WTC11 (cell line): ENCODE data around the gene RIPPLY2. TPM values are rescaled to one million over a fixed set of nuclear protein-coding genes. Genes with fewer than 3 reads are reported as not detected.

ENCODE experiments used
- AFF4 ChIP-seq: sonication (generic); formaldehyde crosslinking; IDR thresholded peaks from 2 replicates; pipeline ENCODE4 v1.8.1; 2023; ENCODE audit warnings: mild to moderate bottlenecking, missing genetic modification reagents, borderline replicate concordance
- CREB1 ChIP-seq: sonication (generic); formaldehyde crosslinking; IDR thresholded peaks from 2 replicates; pipeline ENCODE4 v1.8.0; 2023; ENCODE audit warnings: mild to moderate bottlenecking, missing genetic modification reagents
- E2F5 ChIP-seq: sonication (generic); formaldehyde crosslinking; IDR thresholded peaks from 2 replicates; pipeline ENCODE4 v1.8.1; 2022; ENCODE audit warnings: mild to moderate bottlenecking, moderate library complexity, missing genetic modification reagents
- ELF4 ChIP-seq: sonication (generic); formaldehyde crosslinking; IDR thresholded peaks from 2 replicates; pipeline ENCODE4 v1.8.1; 2022; ENCODE audit warnings: low read depth, mild to moderate bottlenecking, moderate library complexity, missing genetic modification reagents
- ESRRA ChIP-seq: sonication (generic); formaldehyde crosslinking; IDR thresholded peaks from 2 replicates; pipeline ENCODE4 v1.8.1; 2022; ENCODE audit warnings: mild to moderate bottlenecking, missing genetic modification reagents, borderline replicate concordance
- GABPB1 ChIP-seq: sonication (generic); formaldehyde crosslinking; IDR thresholded peaks from 2 replicates; pipeline ENCODE4 v1.8.1; 2023; ENCODE audit warnings: mild to moderate bottlenecking, missing genetic modification reagents
- GTF2I ChIP-seq: fragments of 250-450 bp; sonication (Bioruptor Pico); conservative IDR thresholded peaks from 2 replicates; pipeline ENCODE4 v1.4.0; 2021; ENCODE audit warnings: mild to moderate bottlenecking
- IRF1 ChIP-seq: sonication (generic); formaldehyde crosslinking; IDR thresholded peaks from 2 replicates; pipeline ENCODE4 v1.8.0; 2023; ENCODE audit warnings: missing genetic modification reagents
- JUN ChIP-seq: sonication (generic); formaldehyde crosslinking; IDR thresholded peaks from 2 replicates; pipeline ENCODE4 v1.8.0; 2023; ENCODE audit warnings: mild to moderate bottlenecking, missing genetic modification reagents
- MAX ChIP-seq: sonication (generic); formaldehyde crosslinking; IDR thresholded peaks from 2 replicates; pipeline ENCODE4 v1.8.0; 2022; ENCODE audit warnings: mild to moderate bottlenecking, missing genetic modification reagents
- MXD4 ChIP-seq: fragments of 250-450 bp; sonication (Bioruptor Pico); IDR thresholded peaks from 2 replicates; pipeline ENCODE4 v1.8.0; 2021; ENCODE audit warnings: mild to moderate bottlenecking, moderate library complexity, borderline replicate concordance
- NFE2L1 ChIP-seq: sonication (generic); formaldehyde crosslinking; IDR thresholded peaks from 2 replicates; pipeline ENCODE4 v1.8.1; 2023; ENCODE audit warnings: missing genetic modification reagents
- NFYB ChIP-seq: sonication (generic); formaldehyde crosslinking; conservative IDR thresholded peaks from 2 replicates; pipeline ENCODE4 v1.8.0; 2022; ENCODE audit warnings: low read depth, missing genetic modification reagents
- NR3C1 ChIP-seq: sonication (generic); formaldehyde crosslinking; conservative IDR thresholded peaks from 2 replicates; pipeline ENCODE4 v1.8.1; 2023; ENCODE audit warnings: low read depth, mild to moderate bottlenecking, missing genetic modification reagents
- PRDM15 ChIP-seq: sonication (generic); formaldehyde crosslinking; IDR thresholded peaks from 2 replicates; pipeline ENCODE4 v1.8.0; 2022; ENCODE audit warnings: missing genetic modification reagents
- PREB ChIP-seq: sonication (generic); formaldehyde crosslinking; IDR thresholded peaks from 2 replicates; pipeline ENCODE4 v1.8.1; 2022; ENCODE audit warnings: mild to moderate bottlenecking, missing genetic modification reagents, moderate library complexity, borderline replicate concordance
- RELA ChIP-seq: sonication (generic); formaldehyde crosslinking; IDR thresholded peaks from 2 replicates; pipeline ENCODE4 v1.8.1; 2022; ENCODE audit warnings: missing genetic modification reagents, mild to moderate bottlenecking, borderline replicate concordance
- SMAD3 ChIP-seq: sonication (generic); formaldehyde crosslinking; IDR thresholded peaks from 2 replicates; pipeline ENCODE4 v1.8.0; 2022; ENCODE audit warnings: missing genetic modification reagents, mild to moderate bottlenecking, borderline replicate concordance
- SMAD4 ChIP-seq: sonication (generic); formaldehyde crosslinking; IDR thresholded peaks from 2 replicates; pipeline ENCODE4 v1.8.0; 2022; ENCODE audit warnings: mild to moderate bottlenecking, missing genetic modification reagents
- SP1 ChIP-seq: sonication (generic); formaldehyde crosslinking; conservative IDR thresholded peaks from 2 replicates; pipeline ENCODE4 v1.8.1; 2022; ENCODE audit warnings: missing genetic modification reagents
- TEAD4 ChIP-seq: sonication (generic); formaldehyde crosslinking; IDR thresholded peaks from 2 replicates; pipeline ENCODE4 v1.8.0; 2022; ENCODE audit warnings: mild to moderate bottlenecking, missing genetic modification reagents
- TP53 ChIP-seq: sonication (generic); formaldehyde crosslinking; IDR thresholded peaks from 2 replicates; pipeline ENCODE4 v1.8.1; 2023; ENCODE audit warnings: mild to moderate bottlenecking, missing genetic modification reagents
- ZBTB43 ChIP-seq: sonication (generic); formaldehyde crosslinking; IDR thresholded peaks from 2 replicates; pipeline ENCODE4 v1.8.1; 2023; ENCODE audit warnings: mild to moderate bottlenecking, missing genetic modification reagents
- ZMAT4 ChIP-seq: fragments of 250-450 bp; sonication (Bioruptor Pico); IDR thresholded peaks from 2 replicates; pipeline ENCODE4 v1.9.0; 2021; ENCODE audit warnings: mild to moderate bottlenecking
- ZNF121 ChIP-seq: sonication (generic); formaldehyde crosslinking; IDR thresholded peaks from 2 replicates; pipeline ENCODE4 v1.8.0; 2023; ENCODE audit warnings: missing genetic modification reagents
- ZNF263 ChIP-seq: sonication (generic); formaldehyde crosslinking; IDR thresholded peaks from 2 replicates; pipeline ENCODE4 v1.8.1; 2022; ENCODE audit warnings: low read depth, mild to moderate bottlenecking, moderate library complexity, missing genetic modification reagents
- ZNF317 ChIP-seq: sonication (generic); formaldehyde crosslinking; IDR thresholded peaks from 2 replicates; pipeline ENCODE4 v1.8.1; 2023; ENCODE audit warnings: low read depth, mild to moderate bottlenecking, moderate library complexity, missing genetic modification reagents, borderline replicate concordance
- ZNF416 ChIP-seq: fragments of 250-450 bp; sonication (Bioruptor Pico); IDR thresholded peaks from 2 replicates; pipeline ENCODE4 v1.9.0; 2021; ENCODE audit warnings: mild to moderate bottlenecking, inconsistent platforms
- total RNA-seq: library from RNA; stranded (reverse); gene quantifications from 3 replicates; pipeline ENCODE4 v1.2.3, GENCODE V29; 2021

The RIPPLY2 gene
- total RNA-seq, 1 experiment from 2014 or later = 0.66 TPM

GRCh38 chr6:83853178-83854000 is at the start of gene RIPPLY2 (continued):
- TF ChIP-seq ESRRA (CRISPR knock-in tag) = 0 out of 2 replicates have a peak, but pooled peaks have one; percentile 20
- TF ChIP-seq ZNF263 (CRISPR knock-in tag) = no peak
- TF ChIP-seq NFYB = no peak
- TF ChIP-seq MXD4 (CRISPR knock-in tag) = no peak
- peak; percentile 52; the same call in 1 of the 2 replicates for TF ChIP-seq CREB1 (CRISPR knock-in tag)
- TF ChIP-seq AFF4 (CRISPR knock-in tag) = no peak
- TF ChIP-seq ZNF317 (CRISPR knock-in tag) = no peak
- TF ChIP-seq GTF2I (CRISPR knock-in tag) = no peak
- no peak for TF ChIP-seq GABPB1 (CRISPR knock-in tag)
- TF ChIP-seq ZNF416 (CRISPR knock-in tag) = no peak
- TF ChIP-seq E2F5 (CRISPR knock-in tag) = peak; percentile 42; the same call in 1 of the 2 replicates
- no peak for TF ChIP-seq NR3C1
- peak; percentile 88 for TF ChIP-seq MAX (CRISPR knock-in tag)
- TF ChIP-seq JUN (CRISPR knock-in tag) = no peak
- TF ChIP-seq ZNF121 (CRISPR knock-in tag) = no peak
- peak; percentile 74; the same call in 1 of the 2 replicates for TF ChIP-seq TP53 (CRISPR knock-in tag)
- TF ChIP-seq RELA (CRISPR knock-in tag) = no peak
- no peak for TF ChIP-seq IRF1
- no peak for TF ChIP-seq ZMAT4
- no peak for TF ChIP-seq ELF4
- no peak for TF ChIP-seq PREB
- no peak for TF ChIP-seq SP1 (CRISPR knock-in tag)
- TF ChIP-seq ZBTB43 (CRISPR knock-in tag) = no peak
- no peak; the same call in 1 of the 2 replicates for TF ChIP-seq SMAD3 (CRISPR knock-in tag)
- TF ChIP-seq PRDM15 = no peak
- TF ChIP-seq NFE2L1 (CRISPR knock-in tag) = no peak
- TF ChIP-seq TEAD4 (CRISPR knock-in tag) = no peak
- no peak for TF ChIP-seq SMAD4 (CRISPR knock-in tag)
